ENCODE results near the gene LRRC42. TPM values are rescaled to one million over a fixed set of nuclear protein-coding genes. Genes with fewer than 3 reads are reported as not detected.

Gene LRRC42
- total RNA-seq, 1 donor from 2014 or later = 14.1 TPM

DNA sequence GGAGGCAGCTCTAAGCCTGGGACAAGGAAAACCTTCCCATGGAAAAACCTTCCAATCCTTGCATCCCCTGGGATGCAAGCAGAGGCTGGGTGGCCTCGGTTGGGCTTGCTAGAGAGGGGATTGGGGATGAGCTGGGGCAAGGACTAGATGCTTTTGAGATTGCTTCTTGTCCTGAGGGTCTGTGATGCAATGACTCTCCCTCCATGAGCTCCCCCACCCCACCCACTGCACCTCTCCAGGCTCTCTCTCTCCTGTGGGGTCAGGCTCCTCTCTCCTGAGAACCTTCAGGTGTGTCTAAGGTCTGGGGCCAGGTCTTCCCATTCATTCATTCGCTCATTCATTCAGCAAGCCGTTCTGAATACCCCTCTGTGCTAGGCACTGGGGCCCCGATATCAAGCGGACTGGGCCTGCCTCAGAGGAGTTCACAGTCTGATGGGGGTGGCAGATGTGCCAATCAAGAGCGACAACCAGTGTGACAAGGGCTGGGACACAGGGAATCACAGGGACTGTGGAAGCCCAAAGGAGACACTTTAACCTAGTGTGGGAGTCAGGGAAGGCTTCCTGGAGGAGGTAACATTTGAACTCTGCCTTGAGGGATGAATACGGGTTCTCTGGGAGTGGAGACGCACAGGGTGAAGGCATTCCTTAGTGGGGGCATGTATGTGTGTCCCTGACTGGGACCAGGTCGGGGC is 65.3 kb downstream of the LRRC42 start:
- Histone ChIP-seq H3K4me3 (ENCODE audit: low read length in 3 of 3) (no peak overlapping the region), H3K9me3 (ENCODE audit: control insufficient read depth in 3 of 3, low read length in 3 of 3) (no peaks in the 10 kb centered on the region), H3K36me3 (ENCODE audit: control insufficient read depth in 3 of 3, insufficient read depth in 3 of 3, low read length in 3 of 3) (no peaks in the 10 kb centered on the region), H3K27ac (ENCODE audit: low read depth, low read length) (no peak overlapping the region), H3K4me1 (ENCODE audit: control insufficient read depth in 3 of 3, insufficient read depth in 3 of 3, low read length in 3 of 3) (no peaks in the 10 kb centered on the region), H3K9ac (ENCODE audit: low read depth in 1 of 3, low read length in 3 of 3) (no peak overlapping the region), H3K27me3 (ENCODE audit: control insufficient read depth in 3 of 3, insufficient read depth in 3 of 3, low read length in 3 of 3) (peaks cover 15 to 41% (median 39%) of the 10 kb centered on the region in 3 donors)

DNA sequence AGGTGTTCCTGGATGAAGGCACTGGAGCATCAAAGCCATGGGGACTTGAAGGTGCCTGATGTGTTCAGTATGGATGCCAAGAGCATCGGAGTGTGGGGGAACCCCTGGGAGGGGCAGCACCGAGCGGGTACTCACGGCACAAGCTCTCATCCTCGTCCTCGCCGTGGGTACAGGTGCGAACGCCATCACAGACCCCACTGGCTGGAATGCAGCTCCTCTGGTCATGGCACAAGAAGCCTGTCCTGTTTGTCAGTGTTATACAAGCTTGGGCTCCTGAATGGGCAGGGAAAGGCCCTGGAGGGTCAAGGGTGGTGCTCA is 65.8 kb downstream of the LRRC42 start:
- Histone ChIP-seq H3K4me1 (ENCODE audit: control insufficient read depth in 3 of 3, insufficient read depth in 3 of 3, low read length in 3 of 3) (no peaks in the 10 kb centered on the region), H3K9me3 (ENCODE audit: control insufficient read depth in 3 of 3, low read length in 3 of 3) (no peaks in the 10 kb centered on the region), H3K9ac (ENCODE audit: low read depth in 1 of 3, low read length in 3 of 3) (no peak overlapping the region), H3K36me3 (ENCODE audit: control insufficient read depth in 3 of 3, insufficient read depth in 3 of 3, low read length in 3 of 3) (no peaks in the 10 kb centered on the region), H3K27me3 (ENCODE audit: control insufficient read depth in 3 of 3, insufficient read depth in 3 of 3, low read length in 3 of 3) (peaks cover 15 to 42% (median 38%) of the 10 kb centered on the region in 3 donors), H3K27ac (ENCODE audit: low read depth, low read length) (no peak overlapping the region), H3K4me3 (ENCODE audit: low read length in 3 of 3) (no peak overlapping the region)

DNA sequence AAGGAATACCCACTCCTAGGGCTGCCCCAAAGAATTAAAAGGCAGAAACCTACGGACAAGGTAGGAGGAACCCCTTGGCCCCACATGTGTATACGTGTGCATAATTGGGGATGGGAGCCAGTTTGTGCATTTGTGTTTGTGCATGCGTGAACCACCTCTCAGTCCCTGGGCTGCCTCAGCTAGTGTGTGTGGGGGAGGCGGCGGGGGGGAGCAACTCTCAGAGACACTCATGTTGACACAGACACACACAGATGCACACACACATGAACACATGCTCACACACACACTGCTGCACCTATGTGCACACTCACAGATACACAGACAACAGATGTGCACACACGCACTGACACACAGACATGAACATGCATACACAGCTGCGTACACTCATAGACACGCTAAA is 66.7 kb downstream of the LRRC42 start:
- Histone ChIP-seq H3K4me3 (ENCODE audit: low read length in 3 of 3) (no peak overlapping the region), H3K9ac (ENCODE audit: low read depth in 1 of 3, low read length in 3 of 3) (no peak overlapping the region), H3K4me1 (ENCODE audit: control insufficient read depth in 3 of 3, insufficient read depth in 3 of 3, low read length in 3 of 3) (no peaks in the 10 kb centered on the region), H3K9me3 (ENCODE audit: control insufficient read depth in 3 of 3, low read length in 3 of 3) (no peaks in the 10 kb centered on the region), H3K36me3 (ENCODE audit: control insufficient read depth in 3 of 3, insufficient read depth in 3 of 3, low read length in 3 of 3) (no peaks in the 10 kb centered on the region), H3K27ac (ENCODE audit: low read depth, low read length) (no peak overlapping the region), H3K27me3 (ENCODE audit: control insufficient read depth in 3 of 3, insufficient read depth in 3 of 3, low read length in 3 of 3) (peaks cover 15 to 45% (median 39%) of the 10 kb centered on the region in 3 donors)

DNA sequence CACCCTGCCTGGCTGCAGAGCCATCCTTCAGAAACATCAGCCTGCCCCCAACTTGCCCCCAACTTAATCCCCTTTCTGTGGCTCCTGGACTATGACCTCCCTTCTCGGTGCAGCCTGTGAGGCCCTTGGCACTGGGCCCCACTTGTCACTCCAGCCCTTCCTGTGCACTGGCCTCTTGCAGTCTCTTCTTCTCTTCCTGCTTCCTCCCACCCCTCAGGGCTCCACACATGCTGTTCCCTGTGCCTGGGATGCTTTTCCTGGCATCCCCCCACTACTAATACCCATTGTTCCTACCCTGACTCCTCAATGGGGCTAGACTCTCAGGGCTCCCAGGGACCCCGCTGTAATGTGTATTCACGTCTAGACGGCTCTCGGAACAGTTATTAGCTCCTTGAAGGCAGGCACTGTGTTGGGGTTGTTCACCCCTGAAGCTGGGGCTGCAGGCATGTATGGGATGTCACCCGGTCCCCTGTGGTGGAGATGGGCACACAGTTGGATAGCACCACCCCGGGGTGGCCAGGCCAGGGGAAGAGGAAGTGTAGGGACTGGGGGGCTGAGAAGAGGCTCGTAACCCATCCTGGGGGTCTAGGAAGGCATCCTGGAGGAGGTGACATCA is 67.4 kb downstream of the LRRC42 start:
- Histone ChIP-seq H3K4me1 (ENCODE audit: control insufficient read depth in 3 of 3, insufficient read depth in 3 of 3, low read length in 3 of 3) (no peaks in the 10 kb centered on the region), H3K36me3 (ENCODE audit: control insufficient read depth in 3 of 3, insufficient read depth in 3 of 3, low read length in 3 of 3) (no peaks in the 10 kb centered on the region), H3K9ac (ENCODE audit: low read depth in 1 of 3, low read length in 3 of 3) (no peak overlapping the region), H3K9me3 (ENCODE audit: control insufficient read depth in 3 of 3, low read length in 3 of 3) (no peaks in the 10 kb centered on the region), H3K27ac (ENCODE audit: low read depth, low read length) (no peak overlapping the region), H3K27me3 (ENCODE audit: control insufficient read depth in 3 of 3, insufficient read depth in 3 of 3, low read length in 3 of 3) (peaks cover 15 to 45% (median 40%) of the 10 kb centered on the region in 3 donors), H3K4me3 (ENCODE audit: low read length in 3 of 3) (no peak overlapping the region)

DNA sequence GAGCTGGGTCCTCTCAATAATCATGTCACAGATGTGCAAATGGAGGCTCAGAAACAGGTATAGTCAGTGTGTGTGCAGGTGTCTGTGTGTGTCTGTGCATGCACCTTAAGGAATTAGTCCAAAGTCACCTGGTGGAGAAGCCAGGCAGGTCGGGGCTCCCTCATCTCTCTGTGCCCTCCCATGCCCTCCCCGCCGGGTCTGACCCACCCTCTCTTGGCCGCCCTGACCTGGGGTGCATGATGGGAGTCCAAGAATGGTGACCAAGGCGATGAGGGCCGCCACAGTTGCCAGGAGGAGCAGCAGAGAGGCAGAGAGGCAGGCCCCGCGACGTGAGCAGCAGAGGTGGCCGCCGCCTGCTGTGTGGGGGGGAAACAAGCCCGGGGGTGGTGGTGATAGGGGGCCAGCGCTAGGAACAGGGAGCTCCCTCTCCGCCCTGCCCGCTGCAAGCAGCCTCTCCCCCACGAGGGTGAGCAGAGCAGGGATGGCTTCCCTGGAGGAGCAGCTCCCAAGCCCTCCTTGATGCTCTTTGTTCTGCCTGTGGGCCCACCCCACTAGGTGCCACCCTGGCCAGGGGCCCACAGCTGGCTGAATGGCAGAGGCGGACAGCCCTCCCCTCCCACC is 68.0 kb downstream of the LRRC42 start:
- Histone ChIP-seq H3K4me3 (ENCODE audit: low read length in 3 of 3) (no peak overlapping the region), H3K4me1 (ENCODE audit: control insufficient read depth in 3 of 3, insufficient read depth in 3 of 3, low read length in 3 of 3) (no peaks in the 10 kb centered on the region)

DNA sequence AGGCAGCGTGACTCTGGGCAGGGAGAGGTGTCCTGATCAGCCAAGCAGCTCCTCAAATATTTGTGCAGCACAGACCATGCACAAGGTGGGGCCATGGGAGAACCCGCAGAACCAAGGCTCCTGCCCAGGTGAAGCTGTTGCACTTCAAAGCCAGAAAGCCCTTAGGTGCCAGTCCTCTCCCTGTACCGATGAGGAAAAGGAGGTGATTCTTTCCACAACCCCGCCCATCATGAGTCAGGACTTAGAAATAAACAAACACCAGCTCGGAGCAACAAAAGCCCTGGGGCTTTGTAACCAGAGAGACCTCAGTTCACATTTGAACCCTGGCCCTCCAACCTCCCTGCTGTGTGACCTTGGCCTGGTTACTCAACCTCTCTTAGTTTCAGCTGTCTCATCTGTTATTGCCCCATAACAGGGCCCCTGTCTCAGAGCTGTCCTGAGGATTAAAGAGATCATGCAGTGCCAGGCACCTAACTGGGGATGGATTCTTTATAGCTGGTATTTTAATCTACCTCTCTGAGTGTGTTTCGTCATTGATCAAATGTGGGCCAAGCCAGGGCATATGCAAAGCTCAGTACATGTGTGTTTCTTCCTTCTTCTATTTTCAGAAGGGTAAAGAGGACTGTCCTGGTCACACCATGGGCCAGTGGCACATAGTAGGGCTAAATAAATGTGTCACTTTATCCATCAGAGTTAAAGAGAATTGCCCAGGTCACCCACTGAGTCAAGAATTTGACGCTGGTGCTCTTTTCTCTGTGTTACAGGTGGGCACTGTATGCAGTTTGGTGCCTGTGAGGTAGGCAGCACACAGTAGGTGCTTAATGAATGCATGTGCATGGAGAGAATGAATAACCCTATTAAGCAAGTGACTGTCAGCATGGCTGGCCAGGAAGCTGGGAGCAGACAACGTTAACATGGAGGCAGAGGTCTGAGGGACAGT is 70.5 kb downstream of the LRRC42 start:
- Histone ChIP-seq H3K9me3 (ENCODE audit: control insufficient read depth in 3 of 3, low read length in 3 of 3) (no peaks in the 10 kb centered on the region), H3K27me3 (ENCODE audit: control insufficient read depth in 3 of 3, insufficient read depth in 3 of 3, low read length in 3 of 3) (peaks cover 11 to 32% (median 23%) of the 10 kb centered on the region in 3 donors), H3K9ac (ENCODE audit: low read depth in 1 of 3, low read length in 3 of 3) (no peak overlapping the region), H3K4me3 (ENCODE audit: low read length in 3 of 3) (no peak overlapping the region), H3K27ac (ENCODE audit: low read depth, low read length) (no peak overlapping the region), H3K36me3 (ENCODE audit: control insufficient read depth in 3 of 3, insufficient read depth in 3 of 3, low read length in 3 of 3) (no peaks in the 10 kb centered on the region), H3K4me1 (ENCODE audit: control insufficient read depth in 3 of 3, insufficient read depth in 3 of 3, low read length in 3 of 3) (no peaks in the 10 kb centered on the region)

More for the DNA sequence above, 68.0 kb downstream of the LRRC42 start:
- Histone ChIP-seq H3K27me3 (ENCODE audit: control insufficient read depth in 3 of 3, insufficient read depth in 3 of 3, low read length in 3 of 3) (peaks cover 15 to 45% (median 37%) of the 10 kb centered on the region in 3 donors), H3K9me3 (ENCODE audit: control insufficient read depth in 3 of 3, low read length in 3 of 3) (no peaks in the 10 kb centered on the region), H3K9ac (ENCODE audit: low read depth in 1 of 3, low read length in 3 of 3) (no peak overlapping the region), H3K36me3 (ENCODE audit: control insufficient read depth in 3 of 3, insufficient read depth in 3 of 3, low read length in 3 of 3) (no peaks in the 10 kb centered on the region), H3K27ac (ENCODE audit: low read depth, low read length) (no peak overlapping the region)

Other genes with a start within 250 kb of the LRRC42 start
- gene GLIS1, start 207.2 kb upstream of the LRRC42 start, total RNA-seq = not detected
- 14.6 TPM for gene NDC1, start 108.1 kb upstream of the LRRC42 start, total RNA-seq
- 14.6 TPM for gene YIPF1, start 56.6 kb upstream of the LRRC42 start, total RNA-seq
- gene DIO1, start 52.2 kb upstream of the LRRC42 start, total RNA-seq = not detected
- 13.6 TPM for gene IFT25, start 651 bp upstream of the LRRC42 start, total RNA-seq
- not detected for gene LDLRAD1, start 71.8 kb downstream of the LRRC42 start, total RNA-seq
- 81.4 TPM for gene TMEM59, start 106.9 kb downstream of the LRRC42 start, total RNA-seq
- 3.1 TPM for gene TCEANC2, start 107.3 kb downstream of the LRRC42 start, total RNA-seq
- gene CDCP2, start 206.7 kb downstream of the LRRC42 start, total RNA-seq = not detected